HEK293 (cell line): ENCODE results near the gene PLLP.

Experiments used
- ATF2 ChIP-seq: fragments of 450-650 bp; formaldehyde crosslinking; IDR thresholded peaks from 2 replicates; pipeline ENCODE4 v1.5.1; 2016; ENCODE audit warnings: missing biosample characterization, missing genetic modification characterization, low read depth
- GLIS1 ChIP-seq: fragments of 450-650 bp; formaldehyde crosslinking; IDR thresholded peaks from 2 replicates; pipeline ENCODE4 v1.5.1; 2016; ENCODE audit warnings: missing biosample characterization, missing genetic modification characterization
- KLF10 ChIP-seq: fragments of 450-650 bp; IDR thresholded peaks from 2 replicates; pipeline ENCODE4 v1.5.1; 2018; ENCODE audit warnings: missing biosample characterization, mild to moderate bottlenecking, missing genetic modification characterization
- KLF16 ChIP-seq: fragments of 450-650 bp; formaldehyde crosslinking; IDR thresholded peaks from 2 replicates; pipeline ENCODE4 v1.5.1; 2017; ENCODE audit warnings: missing biosample characterization, missing genetic modification characterization
- SALL2 ChIP-seq: fragments of 450-650 bp; formaldehyde crosslinking; IDR thresholded peaks from 2 replicates; pipeline ENCODE4 v1.5.0; 2017; ENCODE audit warnings: missing biosample characterization, mild to moderate bottlenecking, missing genetic modification characterization, borderline replicate concordance
- SCRT1 ChIP-seq: fragments of 450-650 bp; formaldehyde crosslinking; IDR thresholded peaks from 2 replicates; pipeline ENCODE4 v1.5.1; 2016; ENCODE audit warnings: missing biosample characterization, missing genetic modification characterization, borderline replicate concordance
- SP2 ChIP-seq: fragments of 450-650 bp; formaldehyde crosslinking; IDR thresholded peaks from 2 replicates; pipeline ENCODE4 v1.5.1; 2016; ENCODE audit warnings: missing biosample characterization, missing genetic modification characterization
- TSHZ1 ChIP-seq: fragments of 450-650 bp; formaldehyde crosslinking; IDR thresholded peaks from 2 replicates; pipeline ENCODE4 v1.5.1; 2016; ENCODE audit warnings: missing biosample characterization, missing genetic modification characterization, borderline replicate concordance
- ZBTB17 ChIP-seq: fragments of 450-650 bp; formaldehyde crosslinking; IDR thresholded peaks from 2 replicates; pipeline ENCODE4 v1.5.1; 2016; ENCODE audit warnings: missing biosample characterization, missing genetic modification characterization
- ZBTB7A ChIP-seq: fragments of 450-650 bp; formaldehyde crosslinking; IDR thresholded peaks from 2 replicates; pipeline ENCODE4 v1.5.1; 2016; ENCODE audit warnings: low read depth, missing biosample characterization, missing genetic modification characterization
- ZEB2 ChIP-seq: fragments of 450-650 bp; formaldehyde crosslinking; IDR thresholded peaks from 2 replicates; pipeline ENCODE4 v1.5.1; 2016; ENCODE audit warnings: missing biosample characterization, missing genetic modification characterization
- ZNF114 ChIP-seq: fragments of 450-650 bp; formaldehyde crosslinking; IDR thresholded peaks from 2 replicates; pipeline ENCODE4 v1.5.0; 2017; ENCODE audit warnings: missing biosample characterization, missing genetic modification characterization
- ZNF19 ChIP-seq: fragments of 450-650 bp; formaldehyde crosslinking; IDR thresholded peaks from 2 replicates; pipeline ENCODE4; 2016; ENCODE audit warnings: missing biosample characterization, missing genetic modification characterization, low read depth
- ZNF248 ChIP-seq: fragments of 450-650 bp; formaldehyde crosslinking; IDR thresholded peaks from 2 replicates; pipeline ENCODE4 v1.5.1; 2017; ENCODE audit warnings: missing biosample characterization, missing genetic modification characterization
- ZNF266 ChIP-seq: fragments of 450-650 bp; formaldehyde crosslinking; IDR thresholded peaks from 2 replicates; pipeline ENCODE4 v1.5.1; 2016; ENCODE audit warnings: missing biosample characterization, missing genetic modification characterization, low read depth
- ZNF274 ChIP-seq, 2 experiments: fragments of 200-500 bp in 1 of 2; fragments of 450-650 bp in 1 of 2; sonication (Bioruptor generic) in 1 of 2; formaldehyde crosslinking in 1 of 2; IDR thresholded peaks; 2 replicates each; pipeline versions ENCODE4 v1.5.1 to v1.6.1; 2014 to 2016; ENCODE audit warnings: borderline replicate concordance in 1 of 2, inconsistent platforms in 1 of 2, low read length in 1 of 2, missing biosample characterization in 1 of 2, missing genetic modification characterization in 1 of 2
- ZNF335 ChIP-seq: fragments of 450-650 bp; formaldehyde crosslinking; conservative IDR thresholded peaks from 2 replicates; pipeline ENCODE4 v1.5.1; 2016; ENCODE audit warnings: missing biosample characterization, missing genetic modification characterization
- ZNF366 ChIP-seq: fragments of 450-650 bp; formaldehyde crosslinking; conservative IDR thresholded peaks from 2 replicates; pipeline ENCODE4 v1.5.1; 2016; ENCODE audit warnings: missing biosample characterization, missing genetic modification characterization
- ZNF416 ChIP-seq: fragments of 450-650 bp; formaldehyde crosslinking; IDR thresholded peaks from 2 replicates; pipeline ENCODE4 v1.5.1; 2016; ENCODE audit warnings: missing biosample characterization, missing genetic modification characterization
- ZNF426 ChIP-seq: fragments of 450-650 bp; formaldehyde crosslinking; IDR thresholded peaks from 2 replicates; pipeline ENCODE4 v1.5.1; 2017; ENCODE audit warnings: missing biosample characterization, missing genetic modification characterization, mild to moderate bottlenecking, inconsistent platforms, moderate library complexity
- ZNF433 ChIP-seq: fragments of 450-650 bp; formaldehyde crosslinking; IDR thresholded peaks from 2 replicates; pipeline ENCODE4 v1.5.1; 2016; ENCODE audit warnings: missing biosample characterization, missing genetic modification characterization, low read depth
- ZNF473 ChIP-seq: fragments of 450-650 bp; formaldehyde crosslinking; IDR thresholded peaks from 2 replicates; pipeline ENCODE4 v1.5.1; 2017; ENCODE audit warnings: missing biosample characterization, missing genetic modification characterization
- ZNF521 ChIP-seq: fragments of 450-650 bp; formaldehyde crosslinking; IDR thresholded peaks from 2 replicates; pipeline ENCODE4 v1.5.1; 2017; ENCODE audit warnings: missing biosample characterization, mild to moderate bottlenecking, missing genetic modification characterization
- ZNF530 ChIP-seq: fragments of 450-650 bp; formaldehyde crosslinking; IDR thresholded peaks from 2 replicates; pipeline ENCODE4 v1.5.1; 2016; ENCODE audit warnings: low read depth, missing biosample characterization, missing genetic modification characterization
- ZNF548 ChIP-seq: fragments of 450-650 bp; formaldehyde crosslinking; IDR thresholded peaks from 2 replicates; pipeline ENCODE4 v1.5.1; 2016; ENCODE audit warnings: missing biosample characterization, missing genetic modification characterization
- ZNF558 ChIP-seq: fragments of 450-650 bp; formaldehyde crosslinking; IDR thresholded peaks from 2 replicates; pipeline ENCODE4 v1.5.1; 2016; ENCODE audit warnings: missing biosample characterization, missing genetic modification characterization
- ZNF600 ChIP-seq: fragments of 450-650 bp; formaldehyde crosslinking; IDR thresholded peaks from 2 replicates; pipeline ENCODE4 v1.5.1; 2016; ENCODE audit warnings: missing biosample characterization, missing genetic modification characterization
- ZNF76 ChIP-seq: fragments of 450-650 bp; formaldehyde crosslinking; IDR thresholded peaks from 2 replicates; pipeline ENCODE4; 2016; ENCODE audit warnings: low read depth, missing biosample characterization, missing genetic modification characterization, borderline replicate concordance
- TF ChIP-seq, protein P1 (sequence below): fragments of 450-650 bp; formaldehyde crosslinking; IDR thresholded peaks from 2 replicates; pipeline ENCODE4 v1.5.1; 2016; ENCODE audit warnings: missing biosample characterization, missing genetic modification characterization
- TF ChIP-seq, protein P2 (sequence below): fragments of 450-650 bp; formaldehyde crosslinking; IDR thresholded peaks from 2 replicates; pipeline ENCODE4 v1.5.1; 2016; ENCODE audit warnings: missing biosample characterization, missing genetic modification characterization
- TF ChIP-seq, protein P3 (sequence below): fragments of 450-650 bp; formaldehyde crosslinking; IDR thresholded peaks from 2 replicates; pipeline ENCODE4 v1.5.1; 2016; ENCODE audit warnings: missing biosample characterization, missing genetic modification characterization

The PLLP gene

GRCh38 chr16:57284952-57285363, 486 bp upstream of the PLLP start (continued):
- no peak for TF ChIP-seq TSHZ1
- TF ChIP-seq ZNF335 (tag by site-specific recombination) = 0 out of 2 replicates have a peak, but pooled peaks have one; percentile 22
- no peak for TF ChIP-seq ZNF530
- TF ChIP-seq ZNF558 (tag by site-specific recombination) = no peak
- no peak for TF ChIP-seq ZNF274 (IDR thresholded peaks at IDR 0.05; ENCODE audit: low read length)
- no peak for TF ChIP-seq ZNF274 (tag by site-specific recombination; IDR thresholded peaks at IDR 0.05; ENCODE audit: borderline replicate concordance)
- TF ChIP-seq ZEB2 (tag by site-specific recombination) = no peak
- TF ChIP-seq, protein P1, sequence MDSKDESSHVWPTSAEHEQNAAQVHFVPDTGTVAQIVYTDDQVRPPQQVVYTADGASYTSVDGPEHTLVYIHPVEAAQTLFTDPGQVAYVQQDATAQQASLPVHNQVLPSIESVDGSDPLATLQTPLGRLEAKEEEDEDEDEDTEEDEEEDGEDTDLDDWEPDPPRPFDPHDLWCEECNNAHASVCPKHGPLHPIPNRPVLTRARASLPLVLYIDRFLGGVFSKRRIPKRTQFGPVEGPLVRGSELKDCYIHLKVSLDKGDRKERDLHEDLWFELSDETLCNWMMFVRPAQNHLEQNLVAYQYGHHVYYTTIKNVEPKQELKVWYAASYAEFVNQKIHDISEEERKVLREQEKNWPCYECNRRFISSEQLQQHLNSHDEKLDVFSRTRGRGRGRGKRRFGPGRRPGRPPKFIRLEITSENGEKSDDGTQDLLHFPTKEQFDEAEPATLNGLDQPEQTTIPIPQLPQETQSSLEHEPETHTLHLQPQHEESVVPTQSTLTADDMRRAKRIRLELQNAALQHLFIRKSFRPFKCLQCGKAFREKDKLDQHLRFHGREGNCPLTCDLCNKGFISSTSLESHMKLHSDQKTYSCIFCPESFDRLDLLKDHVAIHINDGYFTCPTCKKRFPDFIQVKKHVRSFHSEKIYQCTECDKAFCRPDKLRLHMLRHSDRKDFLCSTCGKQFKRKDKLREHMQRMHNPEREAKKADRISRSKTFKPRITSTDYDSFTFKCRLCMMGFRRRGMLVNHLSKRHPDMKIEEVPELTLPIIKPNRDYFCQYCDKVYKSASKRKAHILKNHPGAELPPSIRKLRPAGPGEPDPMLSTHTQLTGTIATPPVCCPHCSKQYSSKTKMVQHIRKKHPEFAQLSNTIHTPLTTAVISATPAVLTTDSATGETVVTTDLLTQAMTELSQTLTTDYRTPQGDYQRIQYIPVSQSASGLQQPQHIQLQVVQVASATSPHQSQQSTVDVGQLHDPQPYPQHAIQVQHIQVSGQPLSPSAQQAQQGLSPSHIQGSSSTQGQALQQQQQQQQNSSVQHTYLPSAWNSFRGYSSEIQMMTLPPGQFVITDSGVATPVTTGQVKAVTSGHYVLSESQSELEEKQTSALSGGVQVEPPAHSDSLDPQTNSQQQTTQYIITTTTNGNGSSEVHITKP (tag by site-specific recombination) = peak; percentile 50
- no peak for TF ChIP-seq ZNF473 (tag by site-specific recombination)
- 0 out of 2 replicates have a peak, but pooled peaks have one; percentile 4 for TF ChIP-seq ZBTB17 (tag by site-specific recombination)
- TF ChIP-seq ZBTB7A (tag by site-specific recombination) = no peak
- TF ChIP-seq ZNF433 (tag by site-specific recombination) = no peak
- TF ChIP-seq ZNF366 (tag by site-specific recombination) = no peak
- TF ChIP-seq ZNF416 (tag by site-specific recombination) = no peak
- TF ChIP-seq ZNF248 (tag by site-specific recombination) = no peak
- TF ChIP-seq ZNF600 = no peak
- no peak for TF ChIP-seq GLIS1 (tag by site-specific recombination)
- no peak for TF ChIP-seq ZNF19
- TF ChIP-seq, protein P2, sequence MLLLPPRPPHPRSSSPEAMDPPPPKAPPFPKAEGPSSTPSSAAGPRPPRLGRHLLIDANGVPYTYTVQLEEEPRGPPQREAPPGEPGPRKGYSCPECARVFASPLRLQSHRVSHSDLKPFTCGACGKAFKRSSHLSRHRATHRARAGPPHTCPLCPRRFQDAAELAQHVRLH = peak; percentile 84
- TF ChIP-seq KLF10 (tag by site-specific recombination) = no peak
- no peak for TF ChIP-seq ZNF266 (tag by site-specific recombination)
- 0 out of 2 replicates have a peak, but pooled peaks have one; percentile 3 for TF ChIP-seq ZNF76 (tag by site-specific recombination)
- no peak for TF ChIP-seq SALL2 (tag by site-specific recombination)
- TF ChIP-seq ZNF114 (tag by site-specific recombination) = no peak
- no peak for TF ChIP-seq SP2 (tag by site-specific recombination)
- peak; percentile 4; the same call in 1 of the 2 replicates for TF ChIP-seq KLF16 (tag by site-specific recombination)
- no peak for TF ChIP-seq ATF2 (tag by site-specific recombination)
- no peak for TF ChIP-seq ZNF548 (tag by site-specific recombination)
- TF ChIP-seq ZNF521 (tag by site-specific recombination) = no peak
- no peak for TF ChIP-seq ZNF426 (tag by site-specific recombination)
- no peak for TF ChIP-seq SCRT1
- TF ChIP-seq, protein P3, sequence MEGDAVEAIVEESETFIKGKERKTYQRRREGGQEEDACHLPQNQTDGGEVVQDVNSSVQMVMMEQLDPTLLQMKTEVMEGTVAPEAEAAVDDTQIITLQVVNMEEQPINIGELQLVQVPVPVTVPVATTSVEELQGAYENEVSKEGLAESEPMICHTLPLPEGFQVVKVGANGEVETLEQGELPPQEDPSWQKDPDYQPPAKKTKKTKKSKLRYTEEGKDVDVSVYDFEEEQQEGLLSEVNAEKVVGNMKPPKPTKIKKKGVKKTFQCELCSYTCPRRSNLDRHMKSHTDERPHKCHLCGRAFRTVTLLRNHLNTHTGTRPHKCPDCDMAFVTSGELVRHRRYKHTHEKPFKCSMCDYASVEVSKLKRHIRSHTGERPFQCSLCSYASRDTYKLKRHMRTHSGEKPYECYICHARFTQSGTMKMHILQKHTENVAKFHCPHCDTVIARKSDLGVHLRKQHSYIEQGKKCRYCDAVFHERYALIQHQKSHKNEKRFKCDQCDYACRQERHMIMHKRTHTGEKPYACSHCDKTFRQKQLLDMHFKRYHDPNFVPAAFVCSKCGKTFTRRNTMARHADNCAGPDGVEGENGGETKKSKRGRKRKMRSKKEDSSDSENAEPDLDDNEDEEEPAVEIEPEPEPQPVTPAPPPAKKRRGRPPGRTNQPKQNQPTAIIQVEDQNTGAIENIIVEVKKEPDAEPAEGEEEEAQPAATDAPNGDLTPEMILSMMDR (tag by site-specific recombination) = no peak
